ENCODE results near the gene GSTM3. TPM values are rescaled to one million over a fixed set of nuclear protein-coding genes. Genes with fewer than 3 reads are reported as not detected.

Gene GSTM3
- total RNA-seq, 4 donors from 2014 or later = 8.2 to 34.1 (median 24.3) TPM

DNA sequence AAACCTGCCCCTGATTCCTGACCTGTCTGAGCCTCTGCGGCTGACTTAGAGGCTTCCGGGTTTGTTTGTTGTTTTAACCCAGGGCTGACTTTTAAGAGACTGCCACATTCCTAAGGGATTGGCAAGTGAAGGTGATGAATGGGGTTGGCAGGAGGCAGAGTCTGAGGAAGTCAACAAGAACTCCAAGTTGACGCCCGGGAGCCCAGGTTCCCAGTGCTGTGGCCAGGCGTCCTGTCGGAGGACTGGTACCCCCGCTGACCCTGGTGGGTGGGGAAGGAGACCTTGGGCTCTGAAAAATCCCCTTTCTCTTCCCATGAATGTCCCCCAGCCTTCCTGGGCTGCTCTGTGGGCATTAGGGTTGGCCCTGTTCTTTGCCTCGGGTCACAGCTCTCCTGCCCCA, 42.6 kb upstream of the GSTM3 start:
- DNase-seq = no peak
- in situ Hi-C loops (cut with MboI; ENCODE audit: low pct_ligation_motif_present in 1 of 4, low pct_unique_long_range_greater_than_20kb in 1 of 4, low sequenced_read_pairs in 3 of 4) = loop anchor here in 1 of 4 donors (25.0 kb wide), 1 partner anchor 129 kb away; the partner anchor contains the start of gene CSF1

DNA sequence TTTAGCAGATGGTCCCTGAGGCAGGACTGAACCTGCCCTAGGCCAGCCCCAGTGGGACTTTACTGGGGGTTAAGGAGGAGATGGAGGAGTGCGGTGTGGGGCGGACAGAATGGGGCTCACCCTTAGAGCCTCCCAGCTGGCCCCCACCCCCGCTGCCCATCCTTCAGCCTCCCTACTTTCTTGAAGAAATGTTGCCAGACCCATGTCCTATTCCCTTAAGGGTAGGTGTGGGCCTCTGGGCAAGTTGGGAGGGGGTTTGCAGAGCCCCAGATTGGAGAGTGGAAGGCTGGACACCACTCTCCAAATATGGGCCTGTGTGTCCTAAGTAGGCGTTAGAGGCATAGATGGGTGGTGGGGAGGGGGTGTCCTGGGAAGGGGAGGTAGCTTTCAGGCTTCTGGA, 42.1 kb upstream of the GSTM3 start:
- no peaks in the 10 kb centered on the region for H3K36me3 ChIP-seq
- peaks cover 0 to 4% of the 10 kb centered on the region in 2 donors for H3K9me3 ChIP-seq
- in situ Hi-C loops (cut with MboI; ENCODE audit: low pct_ligation_motif_present in 1 of 4, low pct_unique_long_range_greater_than_20kb in 1 of 4, low sequenced_read_pairs in 3 of 4) (loop anchor here in 1 of 4 donors (25.0 kb wide), 1 partner anchor 129 kb away; the partner anchor contains the start of gene CSF1), intact Hi-C loops (cut with DNase I; ENCODE audit: low total_unique reads) (no loop called here)
- peaks cover 7 to 32% (median 22%) of the 10 kb centered on the region in 4 donors for H3K4me1 ChIP-seq
- no peaks in the 10 kb centered on the region for H3K27me3 ChIP-seq
- TF ChIP-seq POLR2A (IDR thresholded peaks at IDR 0.05) = no peak
- TF ChIP-seq EP300 (IDR thresholded peaks at IDR 0.05; ENCODE audit: low read depth) = no peak
- no peak for TF ChIP-seq POLR2AphosphoS5 (IDR thresholded peaks at IDR 0.05)
- TF ChIP-seq, protein P1, sequence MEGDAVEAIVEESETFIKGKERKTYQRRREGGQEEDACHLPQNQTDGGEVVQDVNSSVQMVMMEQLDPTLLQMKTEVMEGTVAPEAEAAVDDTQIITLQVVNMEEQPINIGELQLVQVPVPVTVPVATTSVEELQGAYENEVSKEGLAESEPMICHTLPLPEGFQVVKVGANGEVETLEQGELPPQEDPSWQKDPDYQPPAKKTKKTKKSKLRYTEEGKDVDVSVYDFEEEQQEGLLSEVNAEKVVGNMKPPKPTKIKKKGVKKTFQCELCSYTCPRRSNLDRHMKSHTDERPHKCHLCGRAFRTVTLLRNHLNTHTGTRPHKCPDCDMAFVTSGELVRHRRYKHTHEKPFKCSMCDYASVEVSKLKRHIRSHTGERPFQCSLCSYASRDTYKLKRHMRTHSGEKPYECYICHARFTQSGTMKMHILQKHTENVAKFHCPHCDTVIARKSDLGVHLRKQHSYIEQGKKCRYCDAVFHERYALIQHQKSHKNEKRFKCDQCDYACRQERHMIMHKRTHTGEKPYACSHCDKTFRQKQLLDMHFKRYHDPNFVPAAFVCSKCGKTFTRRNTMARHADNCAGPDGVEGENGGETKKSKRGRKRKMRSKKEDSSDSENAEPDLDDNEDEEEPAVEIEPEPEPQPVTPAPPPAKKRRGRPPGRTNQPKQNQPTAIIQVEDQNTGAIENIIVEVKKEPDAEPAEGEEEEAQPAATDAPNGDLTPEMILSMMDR (IDR thresholded peaks at IDR 0.05) = no peak
- peak overlapping the region; percentile 33 to 65 (median 61) for H3K27ac ChIP-seq
- no peak for DNase-seq
- no peak overlapping the region for H3K4me3 ChIP-seq
- WGBS, 2 donors (ENCODE audit: low coverage in 1 of 2) = 66 to 75% methylated on average over 1 to 4 of the region's 4 CpGs

More for the DNA sequence above, 42.6 kb upstream of the GSTM3 start:
- peaks cover 0 to 4% of the 10 kb centered on the region in 2 donors for H3K9me3 ChIP-seq
- H3K36me3 ChIP-seq = no peaks in the 10 kb centered on the region
- H3K4me3 ChIP-seq = no peak overlapping the region
- H3K27ac ChIP-seq = peak overlapping the region; percentile 33 to 65 (median 61)
- 49% methylated on average over 8 of the region's 8 CpGs; no CpG with 5 or more reads in 1 of the 2 donors for WGBS, 2 donors (ENCODE audit: low coverage in 1 of 2)
- TF ChIP-seq, protein P1 (IDR thresholded peaks at IDR 0.05) = no peak
- TF ChIP-seq EP300 (IDR thresholded peaks at IDR 0.05; ENCODE audit: low read depth) (no peak), POLR2AphosphoS5 (IDR thresholded peaks at IDR 0.05) (no peak), POLR2A (IDR thresholded peaks at IDR 0.05) (no peak)
- intact Hi-C loops (cut with DNase I; ENCODE audit: low total_unique reads) = no loop called here
- H3K4me1 ChIP-seq = peaks cover 7 to 33% (median 22%) of the 10 kb centered on the region in 4 donors
- no peaks in the 10 kb centered on the region for H3K27me3 ChIP-seq

DNA sequence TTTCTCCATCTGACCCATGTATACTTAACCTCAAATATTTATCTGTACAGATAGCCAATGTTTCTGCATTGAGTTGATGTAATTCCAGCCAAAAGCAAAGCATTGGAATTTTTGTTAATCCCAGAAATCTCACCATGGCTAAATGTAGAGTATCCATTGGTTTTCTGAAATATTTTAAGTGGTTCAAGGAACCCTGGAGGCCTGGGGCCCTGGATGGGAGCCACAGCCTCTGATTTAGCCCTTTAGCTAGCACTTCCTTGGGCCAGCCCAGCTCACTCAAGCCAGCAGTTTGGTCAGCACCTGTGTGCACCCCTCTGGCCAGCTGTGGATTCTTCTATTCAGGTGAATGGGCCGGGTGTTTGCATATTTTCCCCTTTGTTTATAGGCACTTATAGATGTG, 41.7 kb upstream of the GSTM3 start:
- Histone ChIP-seq H3K4me3 (no peak overlapping the region), H3K36me3 (no peaks in the 10 kb centered on the region), H3K27ac (peak overlapping the region; percentile 33 to 65 (median 61)), H3K27me3 (no peaks in the 10 kb centered on the region), H3K4me1 (peaks cover 7 to 28% (median 22%) of the 10 kb centered on the region in 4 donors), H3K9me3 (peaks cover 0 to 4% of the 10 kb centered on the region in 2 donors)
- intact Hi-C loops (cut with DNase I; ENCODE audit: low total_unique reads) = no loop called here
- in situ Hi-C loops (cut with MboI; ENCODE audit: low pct_ligation_motif_present in 1 of 4, low pct_unique_long_range_greater_than_20kb in 1 of 4, low sequenced_read_pairs in 3 of 4) = loop anchor here in 1 of 4 donors (25.0 kb wide), 1 partner anchor 130 kb away; the partner anchor contains the start of gene CSF1
- WGBS, 2 donors (ENCODE audit: low coverage in 1 of 2) = 40 to 70% methylated on average over 1 of the region's 1 CpG
- no peak for DNase-seq
- no peak for TF ChIP-seq POLR2A (IDR thresholded peaks at IDR 0.05)
- no peak for TF ChIP-seq EP300 (IDR thresholded peaks at IDR 0.05; ENCODE audit: low read depth)
- TF ChIP-seq, protein P1 (IDR thresholded peaks at IDR 0.05) = no peak
- TF ChIP-seq POLR2AphosphoS5 (IDR thresholded peaks at IDR 0.05) = peak in 1 of 3 donors; percentile 40

DNA sequence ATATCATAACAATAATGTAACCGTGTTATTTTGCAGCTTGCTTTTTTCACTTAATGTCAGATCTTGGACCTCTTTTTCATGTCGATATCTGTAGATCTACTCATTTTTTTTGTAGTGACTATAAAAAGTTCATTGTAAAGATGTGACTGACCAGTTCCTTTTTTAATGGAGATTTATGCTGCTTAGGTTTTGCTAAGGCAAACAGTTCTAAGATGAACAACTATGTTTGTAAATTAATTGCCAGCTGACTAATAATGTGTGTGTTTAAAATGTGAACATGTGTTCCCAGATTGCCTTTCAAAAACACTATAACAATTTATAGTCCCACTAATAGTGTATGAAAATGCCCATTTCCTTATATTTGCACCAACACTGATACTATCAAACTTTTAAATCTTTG, 41.0 kb upstream of the GSTM3 start:
- H3K36me3 ChIP-seq = no peaks in the 10 kb centered on the region
- no peak overlapping the region for H3K4me3 ChIP-seq
- peaks cover 0 to 4% of the 10 kb centered on the region in 2 donors for H3K9me3 ChIP-seq
- peak overlapping the region in 2 of 4 donors; percentile 59 to 63 for H3K27ac ChIP-seq
- TF ChIP-seq, protein P1 (IDR thresholded peaks at IDR 0.05) = no peak
- no peak for TF ChIP-seq EP300 (IDR thresholded peaks at IDR 0.05; ENCODE audit: low read depth)
- no peaks in the 10 kb centered on the region for H3K27me3 ChIP-seq
- intact Hi-C loops (cut with DNase I; ENCODE audit: low total_unique reads) (no loop called here), in situ Hi-C loops (cut with MboI; ENCODE audit: low pct_ligation_motif_present in 1 of 4, low pct_unique_long_range_greater_than_20kb in 1 of 4, low sequenced_read_pairs in 3 of 4) (loop anchor here in 1 of 4 donors (25.0 kb wide), 1 partner anchor 130 kb away; the partner anchor contains the start of gene CSF1)
- 62 to 64% methylated on average over 2 of the region's 2 CpGs for WGBS, 2 donors (ENCODE audit: low coverage in 1 of 2)
- no peak for DNase-seq
- peaks cover 1 to 26% (median 17%) of the 10 kb centered on the region in 4 donors for H3K4me1 ChIP-seq
